Measurements from ENCODE around the gene TNIP2. TPM values are rescaled to one million over a fixed set of nuclear protein-coding genes. Genes with fewer than 3 reads are reported as not detected.
"Not testable (repeated sequence)": the region's sequence is repeated elsewhere in the genome, so short reads cannot be mapped to it uniquely, and the experiment has no call there.

The TNIP2 gene
- total and polyA plus RNA-seq, 11 donors, result 12.6 to 94.5 (median 23.4) TPM

GRCh38 chr4:2728806-2729532, 27.2 kb downstream of the TNIP2 start:
- intact Hi-C loops (cut with DNase I), result no loop called here
- Histone ChIP-seq H3K4me1 (peaks cover 0 to under 1% (median 0%) of the 10 kb centered on the region in 12 donors), H3K36me3 (peaks cover 0 to 78% (median 61%) of the 10 kb centered on the region in 9 donors), H3K4me3 (no peak overlapping the region), H3K27ac (no peak overlapping the region), H3K9me3 (no peaks in the 10 kb centered on the region), H3K27me3 (no peaks in the 10 kb centered on the region)
- ATAC-seq, result no peak
- WGBS, 4 donors, result 95 to 98% (median 97%) methylated on average over 12 of the region's 12 CpGs
- no peak for TF ChIP-seq POLR2A (IDR thresholded peaks at IDR 0.05)
- no peak for TF ChIP-seq CTCF (IDR thresholded peaks at IDR 0.05)
- DNase-seq, result no peak

GRCh38 chr4:2728221-2728620, 27.9 kb downstream of the TNIP2 start:
- no peaks in the 10 kb centered on the region for H3K27me3 ChIP-seq
- H3K27ac ChIP-seq, result no peak overlapping the region
- intact Hi-C loops (cut with DNase I), result no loop called here
- H3K4me3 ChIP-seq, result no peak overlapping the region
- H3K9me3 ChIP-seq, result no peaks in the 10 kb centered on the region
- ATAC-seq, result no peak
- H3K36me3 ChIP-seq, result peaks cover 0 to 72% (median 54%) of the 10 kb centered on the region in 9 donors
- no peaks in the 10 kb centered on the region for H3K4me1 ChIP-seq
- 88 to 93% (median 89%) methylated on average over 3 of the region's 3 CpGs for WGBS, 4 donors
- TF ChIP-seq CTCF (IDR thresholded peaks at IDR 0.05), result no peak
- no peak for TF ChIP-seq POLR2A (IDR thresholded peaks at IDR 0.05)
- no peak for DNase-seq

GRCh38 chr4:2726881-2727280, 29.3 kb downstream of the TNIP2 start:
- H3K4me3 ChIP-seq; H3K9me3 ChIP-seq; H3K4me1 ChIP-seq; intact Hi-C loops (cut with DNase I); DNase-seq; H3K27me3 ChIP-seq; ATAC-seq; H3K27ac ChIP-seq: not testable (repeated sequence)
- 93 to 97% (median 95%) methylated on average over 17 of the region's 17 CpGs for WGBS, 4 donors
- H3K36me3 ChIP-seq, result peaks cover 0 to 70% (median 50%) of the 10 kb centered on the region in 9 donors

GRCh38 chr4:2725380-2725779, 30.8 kb downstream of the TNIP2 start:
- Histone ChIP-seq H3K9me3 (no peaks in the 10 kb centered on the region), H3K4me1 (no peaks in the 10 kb centered on the region), H3K4me3 (no peak overlapping the region), H3K36me3 (peaks cover 0 to 68% (median 49%) of the 10 kb centered on the region in 9 donors), H3K27me3 (no peaks in the 10 kb centered on the region), H3K27ac (no peak overlapping the region)
- DNase-seq (no peak), ATAC-seq (no peak)
- TF ChIP-seq CTCF (IDR thresholded peaks at IDR 0.05), result no peak
- TF ChIP-seq POLR2A (IDR thresholded peaks at IDR 0.05), result no peak
- WGBS, 4 donors, result 93 to 97% (median 95%) methylated on average over 4 of the region's 4 CpGs
- intact Hi-C loops (cut with DNase I), result no loop called here

- Histone ChIP-seq H3K9me3 (no peaks in the 10 kb centered on the region), H3K4me3 (no peak overlapping the region), H3K4me1 (no peaks in the 10 kb centered on the region), H3K27me3 (no peaks in the 10 kb centered on the region), H3K36me3 (peaks cover 0 to 69% (median 51%) of the 10 kb centered on the region in 9 donors), H3K27ac (no peak overlapping the region)
- DNase-seq, result peak in 1 of 5 donors; percentile 9
- TF ChIP-seq POLR2A (IDR thresholded peaks at IDR 0.05), result no peak
- WGBS, 4 donors, result 84 to 88% (median 87%) methylated on average over 3 of the region's 3 CpGs
- no peak for ATAC-seq
- intact Hi-C loops (cut with DNase I), result no loop called here
Observed at GRCh38 chr4:2723751-2724150, 32.4 kb downstream of the TNIP2 start.

Measured in heart left ventricle (tissue), 16 donors.